NT2/D1 (cell line): ENCODE data around the gene ATP5PO.

Experiments used
- DNase-seq: peaks from one replicate; pipeline ENCODE4 v3.0.0-alpha.2; 2011; ENCODE audit warnings: low read depth, low spot score
- H3K27me3 ChIP-seq: 2 replicates; pipeline ENCODE4 v1.6.0; 2011; ENCODE audit warnings: mild to moderate bottlenecking; ENCODE audit not compliant: insufficient read length, insufficient read depth
- H3K36me3 ChIP-seq: 2 replicates; pipeline ENCODE4 v1.6.1; 2011; ENCODE audit warnings: mild to moderate bottlenecking, low read length, mixed read lengths; ENCODE audit not compliant: insufficient read depth, insufficient read length
- H3K4me1 ChIP-seq: 2 replicates; pipeline ENCODE4 v1.5.1; 2011; ENCODE audit not compliant: insufficient read depth, insufficient read length
- H3K4me3 ChIP-seq: 2 replicates; pipeline ENCODE4 v1.5.1; 2011; ENCODE audit warnings: low read depth; ENCODE audit not compliant: insufficient read length
- H3K9ac ChIP-seq: 2 replicates; pipeline ENCODE4 v1.6.0; 2011; ENCODE audit warnings: low read depth; ENCODE audit not compliant: insufficient read length
- H3K9me3 ChIP-seq: 2 replicates; pipeline ENCODE4 v1.5.1; 2011; ENCODE audit warnings: mild to moderate bottlenecking, low read length; ENCODE audit not compliant: insufficient read depth
- SUZ12 ChIP-seq: IDR thresholded peaks from 2 replicates; pipeline ENCODE4 v1.6.1; 2011; ENCODE audit not compliant: insufficient read length, insufficient read depth; ENCODE audit errors: extremely low read depth
- YY1 ChIP-seq: IDR thresholded peaks from 2 replicates; pipeline ENCODE4 v1.6.1; 2011; ENCODE audit not compliant: insufficient read length, insufficient read depth
- ZNF274 ChIP-seq: IDR thresholded peaks from 2 replicates; pipeline ENCODE4 v1.6.1; 2011; ENCODE audit warnings: mild to moderate bottlenecking, low read depth, low read length

Gene ATP5PO

DNA sequence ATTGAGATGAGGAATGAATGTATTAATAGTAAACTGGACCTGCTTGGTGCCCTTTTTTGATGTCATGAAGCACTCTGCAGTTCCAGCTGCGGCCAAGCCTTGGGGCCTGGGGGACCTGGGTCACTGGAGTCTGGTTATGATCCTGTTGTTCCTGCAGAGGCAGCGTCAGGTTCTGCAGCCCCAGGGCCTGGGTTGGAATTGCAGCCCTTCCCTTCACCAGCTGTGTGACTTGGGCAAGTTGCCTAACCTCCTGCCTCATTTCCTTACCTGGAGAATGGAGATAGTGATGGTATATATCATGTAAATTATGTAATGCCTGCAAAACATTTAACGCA lies 9.1 kb upstream of the ATP5PO start:
- DNase-seq: no peak
- Histone ChIP-seq H3K4me1 (no peaks in the 10 kb centered on the region), H3K36me3 (no peaks in the 10 kb centered on the region), H3K4me3 (no peak overlapping the region), H3K9ac (no peak overlapping the region), H3K27me3 (no peaks in the 10 kb centered on the region), H3K9me3 (no peaks in the 10 kb centered on the region; the same call in 1 of the 2 replicates)
- TF ChIP-seq YY1 (no peak), SUZ12 (no peak), ZNF274 (no peak)

DNA sequence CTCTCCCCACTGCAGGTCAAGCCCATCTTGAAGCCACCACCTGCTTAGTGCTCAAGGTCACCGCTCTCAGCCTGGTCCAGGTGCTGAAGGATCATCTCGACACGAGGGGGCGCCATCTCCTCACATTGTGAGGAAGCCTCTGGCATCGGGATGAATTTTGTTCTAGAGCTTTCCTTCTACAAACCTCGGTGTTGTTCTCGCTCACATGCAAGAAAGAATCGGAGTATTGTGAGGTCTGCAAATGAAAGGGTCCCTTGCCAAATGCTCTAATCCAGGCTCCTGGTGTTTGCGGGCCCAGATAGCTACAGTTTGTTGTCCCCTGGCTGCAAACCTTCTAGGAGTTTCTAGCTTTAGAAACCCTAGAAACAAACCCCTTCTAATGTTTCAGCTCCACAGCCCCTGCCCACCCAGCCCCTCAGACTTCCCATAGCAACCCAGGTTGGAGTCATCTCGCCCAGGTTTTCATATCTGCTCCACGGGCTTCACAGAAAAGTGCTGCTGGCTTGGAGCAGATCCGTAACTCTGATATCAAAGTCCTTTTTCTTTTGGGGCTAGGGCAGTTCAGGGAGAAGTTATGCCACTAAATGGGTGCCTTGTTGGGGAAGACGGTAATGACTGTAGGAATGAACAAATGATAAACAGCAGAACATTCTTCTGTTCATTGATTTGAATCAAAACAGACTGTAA lies 8.6 kb upstream of the ATP5PO start:
- TF ChIP-seq ZNF274: no peak
- no peak for TF ChIP-seq YY1
- no peak for TF ChIP-seq SUZ12
- Histone ChIP-seq H3K4me3 (no peak overlapping the region), H3K36me3 (no peaks in the 10 kb centered on the region), H3K9me3 (no peaks in the 10 kb centered on the region; the same call in 1 of the 2 replicates), H3K27me3 (no peaks in the 10 kb centered on the region), H3K9ac (no peak overlapping the region), H3K4me1 (no peaks in the 10 kb centered on the region)
- peak; percentile 89 for DNase-seq

GRCh38 chr21:33917421-33917820 lies 1.8 kb upstream of the ATP5PO start:
- Histone ChIP-seq H3K36me3 (peaks cover 24% of the 10 kb centered on the region), H3K9me3 (no peaks in the 10 kb centered on the region), H3K9ac (no peak overlapping the region), H3K27me3 (no peaks in the 10 kb centered on the region), H3K4me3 (no peak overlapping the region), H3K4me1 (no peaks in the 10 kb centered on the region)
- DNase-seq: no peak
- no peak for TF ChIP-seq SUZ12
- TF ChIP-seq YY1: no peak
- no peak for TF ChIP-seq ZNF274

DNA sequence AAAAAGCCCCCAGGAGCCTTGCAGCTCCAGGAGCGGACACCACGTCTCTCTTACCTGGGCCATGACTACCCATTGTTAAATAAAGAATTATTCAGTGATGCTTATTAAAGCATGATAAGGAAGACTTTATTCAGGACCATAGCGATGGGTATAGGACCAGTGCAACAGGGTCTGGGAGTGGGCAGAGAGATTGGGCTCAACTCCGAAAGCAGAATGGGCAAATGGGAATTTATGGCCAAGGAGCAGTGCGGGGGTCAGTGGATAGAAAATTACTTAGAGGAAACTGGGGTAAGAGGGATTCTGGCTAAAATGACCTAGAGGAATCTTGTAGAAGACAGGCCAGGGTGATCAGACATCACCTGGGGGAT lies 580 bp upstream of the ATP5PO start:
- Histone ChIP-seq H3K9me3 (no peaks in the 10 kb centered on the region), H3K27me3 (no peaks in the 10 kb centered on the region), H3K9ac (peak overlapping the region; percentile 100)

GRCh38 chr21:33914188-33914587 lies 1.4 kb downstream of the ATP5PO start:
- TF ChIP-seq SUZ12: no peak
- TF ChIP-seq YY1: no peak
- TF ChIP-seq ZNF274: no peak
- Histone ChIP-seq H3K9me3 (no peaks in the 10 kb centered on the region), H3K27me3 (no peaks in the 10 kb centered on the region), H3K36me3 (peaks cover 56% of the 10 kb centered on the region), H3K4me1 (no peaks in the 10 kb centered on the region), H3K4me3 (no peak overlapping the region), H3K9ac (no peak overlapping the region)
- no peak for DNase-seq

More for the DNA sequence above, 580 bp upstream of the ATP5PO start:
- Histone ChIP-seq H3K4me3 (peak overlapping the region; percentile 96), H3K36me3 (peaks cover 36% of the 10 kb centered on the region), H3K4me1 (no peaks in the 10 kb centered on the region)
- TF ChIP-seq SUZ12 (no peak), ZNF274 (no peak), YY1 (no peak)
- DNase-seq: no peak

DNA sequence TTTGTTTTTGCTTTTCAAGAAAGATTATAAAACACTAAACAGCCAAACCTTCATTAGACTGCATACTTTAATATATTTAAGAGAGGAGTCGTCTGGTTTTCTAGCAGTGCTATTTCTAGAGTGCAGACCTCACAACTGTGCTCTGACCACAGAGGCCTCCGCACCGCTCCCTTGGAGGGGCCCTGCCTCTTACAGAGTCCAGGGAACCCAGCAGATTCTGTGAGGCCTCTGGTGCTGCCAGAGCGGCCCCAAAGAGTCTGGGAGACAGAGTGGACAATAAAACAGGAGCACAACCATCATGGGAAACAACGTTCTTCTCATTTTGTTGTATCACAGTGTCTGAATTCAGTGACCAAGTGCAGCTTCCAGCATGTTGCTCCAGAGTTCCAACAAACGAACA lies 5.8 kb downstream of the ATP5PO start:
- TF ChIP-seq YY1 (no peak), SUZ12 (no peak), ZNF274 (no peak)
- Histone ChIP-seq H3K4me3 (no peak overlapping the region), H3K36me3 (peaks cover 98% of the 10 kb centered on the region), H3K9me3 (no peaks in the 10 kb centered on the region), H3K9ac (no peak overlapping the region), H3K4me1 (no peaks in the 10 kb centered on the region), H3K27me3 (no peaks in the 10 kb centered on the region)
- no peak for DNase-seq

DNA sequence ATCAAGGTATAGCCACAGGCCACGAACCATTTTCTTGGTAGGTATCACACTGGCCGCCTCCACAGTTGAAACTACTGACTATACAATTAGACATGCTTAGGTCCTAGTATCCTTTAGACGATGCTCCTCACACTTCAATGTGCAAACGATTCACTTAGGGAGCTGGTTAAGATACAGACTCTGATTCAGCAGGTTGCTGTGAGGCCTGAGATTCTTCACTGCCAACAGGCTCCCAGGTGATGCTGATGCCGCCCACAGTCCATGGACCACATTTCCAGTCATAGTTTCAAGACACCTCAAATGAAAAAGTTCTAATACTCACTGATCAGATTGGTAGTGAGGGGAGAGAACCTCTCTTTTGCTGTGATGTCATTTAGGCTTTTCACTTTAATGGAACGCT lies 6.8 kb downstream of the ATP5PO start:
- Histone ChIP-seq H3K9ac (no peak overlapping the region), H3K4me1 (no peaks in the 10 kb centered on the region), H3K27me3 (no peaks in the 10 kb centered on the region), H3K36me3 (peaks cover 98% of the 10 kb centered on the region), H3K9me3 (no peaks in the 10 kb centered on the region), H3K4me3 (no peak overlapping the region)
- no peak for TF ChIP-seq ZNF274
- TF ChIP-seq SUZ12: no peak
- TF ChIP-seq YY1: no peak
- DNase-seq: no peak

- no peaks in the 10 kb centered on the region for H3K27me3 ChIP-seq
- DNase-seq: no peak
- no peak overlapping the region for H3K4me3 ChIP-seq
- peaks cover 97% of the 10 kb centered on the region for H3K36me3 ChIP-seq
- no peak for TF ChIP-seq ZNF274
- TF ChIP-seq YY1: no peak
- TF ChIP-seq SUZ12: no peak
- H3K9ac ChIP-seq: no peak overlapping the region
- no peaks in the 10 kb centered on the region for H3K9me3 ChIP-seq
- no peaks in the 10 kb centered on the region for H3K4me1 ChIP-seq
These were observed 11.6 kb downstream of the ATP5PO start for GRCh38 chr21:33904041-33904440.
